ENCODE data around the gene GABARAPL2.

DNA sequence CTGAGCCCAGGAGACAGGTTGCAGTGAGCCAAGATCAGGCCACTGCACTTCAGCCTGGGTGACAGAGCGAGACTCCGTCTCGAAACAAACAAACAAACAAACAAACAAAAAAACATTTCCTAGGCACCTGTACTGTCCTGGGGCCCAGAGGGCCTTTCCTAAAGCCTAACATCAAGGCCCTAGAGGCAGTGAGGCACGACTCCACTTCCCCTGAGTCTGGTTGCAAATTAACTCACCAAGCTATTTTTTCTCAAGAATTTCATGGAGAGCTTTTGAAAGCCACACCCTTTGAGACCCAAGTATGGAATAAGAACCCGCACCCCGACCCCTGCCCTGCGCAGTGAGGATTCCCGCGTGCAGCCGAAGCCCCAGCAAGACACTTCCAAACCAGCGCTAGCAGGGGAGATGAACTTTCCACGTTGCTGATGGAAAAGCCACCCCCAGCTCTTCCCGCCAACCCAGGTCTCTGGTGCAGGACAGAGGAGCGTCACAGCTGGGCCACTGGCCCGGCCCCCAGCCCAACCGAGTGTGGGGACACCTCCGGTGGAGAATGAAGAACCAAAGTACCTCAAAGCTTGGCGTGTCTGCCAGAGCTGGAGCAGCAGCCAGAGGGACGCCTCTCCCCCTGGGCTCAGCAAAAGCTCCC, 31.5 kb upstream of the GABARAPL2 start:
- TF ChIP-seq POLR2A (IDR thresholded peaks at IDR 0.05): no peak
- TF ChIP-seq, protein P1, sequence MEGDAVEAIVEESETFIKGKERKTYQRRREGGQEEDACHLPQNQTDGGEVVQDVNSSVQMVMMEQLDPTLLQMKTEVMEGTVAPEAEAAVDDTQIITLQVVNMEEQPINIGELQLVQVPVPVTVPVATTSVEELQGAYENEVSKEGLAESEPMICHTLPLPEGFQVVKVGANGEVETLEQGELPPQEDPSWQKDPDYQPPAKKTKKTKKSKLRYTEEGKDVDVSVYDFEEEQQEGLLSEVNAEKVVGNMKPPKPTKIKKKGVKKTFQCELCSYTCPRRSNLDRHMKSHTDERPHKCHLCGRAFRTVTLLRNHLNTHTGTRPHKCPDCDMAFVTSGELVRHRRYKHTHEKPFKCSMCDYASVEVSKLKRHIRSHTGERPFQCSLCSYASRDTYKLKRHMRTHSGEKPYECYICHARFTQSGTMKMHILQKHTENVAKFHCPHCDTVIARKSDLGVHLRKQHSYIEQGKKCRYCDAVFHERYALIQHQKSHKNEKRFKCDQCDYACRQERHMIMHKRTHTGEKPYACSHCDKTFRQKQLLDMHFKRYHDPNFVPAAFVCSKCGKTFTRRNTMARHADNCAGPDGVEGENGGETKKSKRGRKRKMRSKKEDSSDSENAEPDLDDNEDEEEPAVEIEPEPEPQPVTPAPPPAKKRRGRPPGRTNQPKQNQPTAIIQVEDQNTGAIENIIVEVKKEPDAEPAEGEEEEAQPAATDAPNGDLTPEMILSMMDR (IDR thresholded peaks at IDR 0.05): no peak

All from body of pancreas (tissue), 4 donors.